DND-41 (cell line): ENCODE data around the gene DCPS.

Experiments
- CTCF ChIP-seq: IDR thresholded peaks from 2 replicates; pipeline ENCODE4 v1.5.1; 2012; ENCODE audit warnings: borderline replicate concordance, low read length, moderate library complexity, mild to moderate bottlenecking; ENCODE audit not compliant: poor library complexity, severe bottlenecking; ENCODE audit errors: extremely low read depth
- EZH2 ChIP-seq: IDR thresholded peaks from 3 replicates; pipeline ENCODE4 v1.6.1; 2012; ENCODE audit warnings: borderline replicate concordance, low read depth, mild to moderate bottlenecking, moderate library complexity, low read length, inconsistent platforms; ENCODE audit not compliant: severe bottlenecking

- TF ChIP-seq CTCF (no peak), EZH2 (no peak)
Measured at GRCh38 chr11:126340960-126341606, 37.2 kb downstream of the DCPS start.
